Measurements from ENCODE around the gene TSPAN14. TPM values are rescaled to one million over a fixed set of nuclear protein-coding genes. Genes with fewer than 3 reads are reported as not detected.

Gene TSPAN14
- total RNA-seq, 1 donor from 2014 or later, result 75.4 TPM

- intact Hi-C loops (cut with micrococcal nuclease), result no loop called here
- no peak overlapping the region for H3K4me3 Mint-ChIP-seq
- H3K27me3 Mint-ChIP-seq (ENCODE audit: insufficient read depth), result peaks cover 19% of the 10 kb centered on the region
- no peaks in the 10 kb centered on the region for H3K9me3 Mint-ChIP-seq
- no peak overlapping the region for H3K27ac Mint-ChIP-seq
- H3K36me3 Mint-ChIP-seq (ENCODE audit: low read depth), result no peaks in the 10 kb centered on the region
- no peak for DNase-seq (ENCODE audit: low spot score)
- H3K4me1 Mint-ChIP-seq (ENCODE audit: low read depth), result no peaks in the 10 kb centered on the region
Observed at GRCh38 chr10:80436446-80437098, 17.5 kb upstream of the TSPAN14 start.

DNA sequence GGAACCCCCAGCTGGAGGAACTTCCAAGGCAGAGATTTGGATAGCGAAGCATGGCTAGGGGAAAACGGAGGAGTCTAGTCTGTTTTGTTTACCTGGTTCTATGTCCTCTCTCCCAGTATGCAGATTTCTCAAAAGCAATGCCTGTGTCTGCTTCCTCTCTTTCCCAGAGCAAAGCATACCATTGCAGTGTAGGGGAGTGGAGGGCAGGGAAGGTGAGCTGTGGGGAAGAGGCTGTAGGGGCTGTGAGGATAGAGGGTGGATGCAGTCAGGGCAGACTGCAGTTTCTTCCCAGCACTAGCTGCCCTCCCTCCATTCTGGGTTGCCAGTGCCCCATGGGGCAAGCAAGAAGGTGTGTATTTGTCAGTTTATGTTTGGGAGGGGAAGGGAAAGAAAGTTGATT lies 16.9 kb upstream of the TSPAN14 start:
- Mint-ChIP-seq H3K4me1 (ENCODE audit: low read depth) (no peaks in the 10 kb centered on the region), H3K36me3 (ENCODE audit: low read depth) (no peaks in the 10 kb centered on the region), H3K27me3 (ENCODE audit: insufficient read depth) (peaks cover 19% of the 10 kb centered on the region), H3K27ac (no peak overlapping the region), H3K4me3 (no peak overlapping the region), H3K9me3 (no peaks in the 10 kb centered on the region)
- intact Hi-C loops (cut with micrococcal nuclease), result no loop called here
- no peak for DNase-seq (ENCODE audit: low spot score)

DNA sequence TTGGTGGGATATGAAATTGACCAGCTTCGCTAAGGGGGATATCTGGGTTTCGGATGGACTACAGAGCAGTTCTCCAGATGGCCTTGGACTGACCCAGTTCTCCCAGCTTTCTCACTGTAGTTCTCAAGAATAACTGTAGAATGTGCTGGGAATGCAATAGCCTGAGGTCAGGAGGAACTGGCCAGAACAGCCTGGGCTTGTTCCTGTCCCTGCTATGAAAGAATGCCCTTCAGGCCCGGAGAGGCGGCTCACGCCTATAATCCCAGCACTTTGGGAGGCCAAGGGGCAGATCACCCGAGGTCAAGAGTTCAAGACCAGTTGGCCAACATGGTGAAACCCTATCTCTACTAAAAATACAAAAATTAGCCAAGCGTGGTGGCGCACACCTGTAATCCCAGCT lies 12.3 kb upstream of the TSPAN14 start:
- Mint-ChIP-seq H3K27me3 (ENCODE audit: insufficient read depth) (peaks cover 19% of the 10 kb centered on the region), H3K27ac (no peak overlapping the region), H3K9me3 (no peaks in the 10 kb centered on the region), H3K4me1 (ENCODE audit: low read depth) (peaks cover 34% of the 10 kb centered on the region), H3K4me3 (no peak overlapping the region), H3K36me3 (ENCODE audit: low read depth) (no peaks in the 10 kb centered on the region)
- intact Hi-C loops (cut with micrococcal nuclease), result loop anchor here (5.0 kb wide), 2 partner anchors 255 to 575 kb away; no protein-coding TSS in a partner anchor
- no peak for DNase-seq (ENCODE audit: low spot score)

- no peaks in the 10 kb centered on the region for H3K9me3 Mint-ChIP-seq
- H3K4me1 Mint-ChIP-seq (ENCODE audit: low read depth), result peaks cover 36% of the 10 kb centered on the region
- intact Hi-C loops (cut with micrococcal nuclease), result loop anchor here (1.0 to 5.0 kb wide), 3 partner anchors 60 to 574 kb away; no protein-coding TSS in a partner anchor
- DNase-seq (ENCODE audit: low spot score), result no peak
- peaks cover 17% of the 10 kb centered on the region for H3K27me3 Mint-ChIP-seq (ENCODE audit: insufficient read depth)
- H3K27ac Mint-ChIP-seq, result no peak overlapping the region
- H3K36me3 Mint-ChIP-seq (ENCODE audit: low read depth), result no peaks in the 10 kb centered on the region
- H3K4me3 Mint-ChIP-seq, result no peak overlapping the region
Observed at GRCh38 chr10:80442879-80443278, 11.2 kb upstream of the TSPAN14 start.

DNA sequence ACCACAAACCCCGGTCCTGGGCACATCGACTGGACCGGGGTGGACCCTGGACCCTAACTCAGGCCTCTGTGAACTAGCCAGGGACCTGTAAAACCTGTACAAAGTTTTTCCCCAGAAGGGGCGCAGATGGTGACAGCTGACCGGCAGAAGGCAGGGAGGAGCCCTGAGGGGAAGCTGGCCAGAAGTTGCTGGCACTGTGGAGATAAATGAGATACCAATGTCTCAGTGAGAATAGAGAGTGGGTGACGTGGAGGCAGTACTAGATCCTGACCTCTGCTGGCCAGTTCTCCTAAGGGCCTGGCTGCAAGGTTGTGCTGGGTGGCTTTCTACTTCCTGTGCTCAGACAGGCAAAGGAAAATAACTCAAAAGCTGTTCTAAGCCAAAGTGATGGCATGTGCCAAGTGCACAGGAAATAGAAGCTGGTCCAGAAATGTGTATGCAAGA lies 10.6 kb upstream of the TSPAN14 start:
- Mint-ChIP-seq H3K36me3 (ENCODE audit: low read depth) (no peaks in the 10 kb centered on the region), H3K4me3 (peak overlapping the region; percentile 28), H3K9me3 (no peaks in the 10 kb centered on the region), H3K27ac (peak overlapping the region; percentile 64), H3K27me3 (ENCODE audit: insufficient read depth) (peaks cover 14% of the 10 kb centered on the region), H3K4me1 (ENCODE audit: low read depth) (peaks cover 42% of the 10 kb centered on the region)
- DNase-seq (ENCODE audit: low spot score), result no peak
- intact Hi-C loops (cut with micrococcal nuclease), result loop anchor here (1.0 to 5.0 kb wide), 3 partner anchors 60 to 574 kb away; no protein-coding TSS in a partner anchor

- Mint-ChIP-seq H3K4me3 (no peak overlapping the region), H3K36me3 (ENCODE audit: low read depth) (no peaks in the 10 kb centered on the region), H3K27me3 (ENCODE audit: insufficient read depth) (peaks cover 10% of the 10 kb centered on the region), H3K9me3 (no peaks in the 10 kb centered on the region), H3K27ac (peak overlapping the region; percentile 64), H3K4me1 (ENCODE audit: low read depth) (peaks cover 48% of the 10 kb centered on the region)
- intact Hi-C loops (cut with micrococcal nuclease), result loop anchor here (1.0 to 5.0 kb wide), 9 partner anchors 35 to 573 kb away; partner anchors contain the start of gene PRXL2A
- no peak for DNase-seq (ENCODE audit: low spot score)
Observed at GRCh38 chr10:80444124-80444523, 10.0 kb upstream of the TSPAN14 start.

- DNase-seq (ENCODE audit: low spot score), result peak; percentile 47
- peak overlapping the region; percentile 49 for H3K27ac Mint-ChIP-seq
- no peaks in the 10 kb centered on the region for H3K36me3 Mint-ChIP-seq (ENCODE audit: low read depth)
- H3K4me3 Mint-ChIP-seq, result no peak overlapping the region
- intact Hi-C loops (cut with micrococcal nuclease), result loop anchor here (1.0 to 5.0 kb wide), 9 partner anchors 36 to 573 kb away; partner anchors contain the start of gene PRXL2A
- peaks cover 53% of the 10 kb centered on the region for H3K4me1 Mint-ChIP-seq (ENCODE audit: low read depth)
- H3K27me3 Mint-ChIP-seq (ENCODE audit: insufficient read depth), result peaks cover 10% of the 10 kb centered on the region
- H3K9me3 Mint-ChIP-seq, result no peaks in the 10 kb centered on the region
Observed at GRCh38 chr10:80444646-80445319, 9.3 kb upstream of the TSPAN14 start.

GRCh38 chr10:80447436-80448190 lies 6.5 kb upstream of the TSPAN14 start:
- Mint-ChIP-seq H3K36me3 (ENCODE audit: low read depth) (no peaks in the 10 kb centered on the region), H3K4me1 (ENCODE audit: low read depth) (peaks cover 53% of the 10 kb centered on the region), H3K27me3 (ENCODE audit: insufficient read depth) (peaks cover 10% of the 10 kb centered on the region), H3K9me3 (no peaks in the 10 kb centered on the region), H3K4me3 (no peak overlapping the region), H3K27ac (peak overlapping the region; percentile 9)
- intact Hi-C loops (cut with micrococcal nuclease), result no loop called here
- no peak for DNase-seq (ENCODE audit: low spot score)

- Mint-ChIP-seq H3K27me3 (ENCODE audit: insufficient read depth) (peaks cover 10% of the 10 kb centered on the region), H3K9me3 (no peaks in the 10 kb centered on the region), H3K36me3 (ENCODE audit: low read depth) (no peaks in the 10 kb centered on the region), H3K27ac (no peak overlapping the region), H3K4me3 (no peak overlapping the region), H3K4me1 (ENCODE audit: low read depth) (peaks cover 56% of the 10 kb centered on the region)
- intact Hi-C loops (cut with micrococcal nuclease), result no loop called here
- no peak for DNase-seq (ENCODE audit: low spot score)
Observed at GRCh38 chr10:80448209-80448942, 5.7 kb upstream of the TSPAN14 start.

DNA sequence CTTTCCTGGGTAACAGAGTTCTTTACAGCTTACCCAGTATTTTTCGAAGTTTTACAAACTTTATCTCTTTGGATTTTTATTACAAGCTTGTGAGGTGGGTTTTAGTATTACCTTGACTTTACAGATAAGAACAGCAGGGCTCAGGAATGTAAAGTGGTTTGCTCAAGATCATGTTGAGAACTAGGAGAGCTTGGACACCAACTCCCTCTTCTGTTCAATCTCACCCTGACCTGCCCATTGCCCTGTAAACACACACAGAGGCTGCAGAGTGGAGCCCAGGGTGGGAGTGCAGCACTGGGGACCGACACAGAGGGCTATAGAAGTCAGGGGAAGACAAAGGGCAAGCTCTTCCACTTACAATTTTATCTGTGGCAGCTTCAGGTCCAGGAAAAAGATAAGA lies 4.6 kb upstream of the TSPAN14 start:
- Mint-ChIP-seq H3K4me3 (no peak overlapping the region), H3K9me3 (no peaks in the 10 kb centered on the region), H3K27me3 (ENCODE audit: insufficient read depth) (peaks cover 10% of the 10 kb centered on the region), H3K36me3 (ENCODE audit: low read depth) (no peaks in the 10 kb centered on the region), H3K27ac (no peak overlapping the region), H3K4me1 (ENCODE audit: low read depth) (peaks cover 49% of the 10 kb centered on the region)
- DNase-seq (ENCODE audit: low spot score), result no peak
- intact Hi-C loops (cut with micrococcal nuclease), result no loop called here

GRCh38 chr10:80451132-80451531 lies 3.0 kb upstream of the TSPAN14 start:
- H3K36me3 Mint-ChIP-seq (ENCODE audit: low read depth), result peaks cover 5% of the 10 kb centered on the region
- H3K27ac Mint-ChIP-seq, result no peak overlapping the region
- intact Hi-C loops (cut with micrococcal nuclease), result loop anchor here (10.0 kb wide), 2 partner anchors 246 to 376 kb away; partner anchors contain the start of genes ANXA11 and TMEM254
- H3K4me3 Mint-ChIP-seq, result no peak overlapping the region
- peaks cover 40% of the 10 kb centered on the region for H3K4me1 Mint-ChIP-seq (ENCODE audit: low read depth)
- DNase-seq (ENCODE audit: low spot score), result no peak
- H3K9me3 Mint-ChIP-seq, result no peaks in the 10 kb centered on the region
- H3K27me3 Mint-ChIP-seq (ENCODE audit: insufficient read depth), result peaks cover 9% of the 10 kb centered on the region

DNA sequence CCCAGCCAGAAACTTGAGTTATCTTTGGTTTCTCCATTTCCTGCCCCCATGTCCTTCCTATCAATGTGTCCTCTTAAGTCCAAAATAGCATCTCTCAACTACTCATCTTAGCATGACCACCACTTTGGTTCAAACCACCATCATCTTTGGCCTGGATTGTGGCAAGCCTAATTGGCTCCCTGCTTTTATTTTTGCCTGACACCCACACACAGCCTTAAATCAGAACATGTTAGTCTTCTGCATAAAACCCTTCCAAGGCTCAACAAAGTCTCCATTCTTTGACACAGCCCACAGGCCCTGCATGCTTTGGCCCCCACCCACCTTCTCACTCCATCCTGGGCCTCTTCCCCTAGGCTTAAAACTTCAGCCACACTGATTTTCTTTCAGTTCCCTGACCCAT lies 2.0 kb upstream of the TSPAN14 start:
- intact Hi-C loops (cut with micrococcal nuclease), result loop anchor here (2.0 to 10.0 kb wide), 3 partner anchors 53 to 377 kb away; partner anchors contain the start of genes ANXA11 and TMEM254
- peaks cover 5% of the 10 kb centered on the region for H3K36me3 Mint-ChIP-seq (ENCODE audit: low read depth)
- H3K9me3 Mint-ChIP-seq, result no peaks in the 10 kb centered on the region
- H3K27me3 Mint-ChIP-seq (ENCODE audit: insufficient read depth), result peaks cover 7% of the 10 kb centered on the region
- no peak for DNase-seq (ENCODE audit: low spot score)
- no peak overlapping the region for H3K27ac Mint-ChIP-seq
- no peak overlapping the region for H3K4me3 Mint-ChIP-seq
- peaks cover 41% of the 10 kb centered on the region for H3K4me1 Mint-ChIP-seq (ENCODE audit: low read depth)
